NCI-H2196 (cell line): ENCODE measurements around the gene CIDEC.
"Not testable (repeated sequence)": the region's sequence is repeated elsewhere in the genome, so short reads cannot be mapped to it uniquely, and the experiment has no call there.

Source experiments
- DNase-seq: peaks from one replicate; lab custom pipeline; 2025; ENCODE audit not compliant: unreplicated experiment; lab: John Stamatoyannopoulos, UW

CIDEC gene

GRCh38 chr3:9881441-9881840, 1.4 kb upstream of the CIDEC start:
- DNase-seq = no peak

- DNase-seq = no peak
These were observed 1.4 kb downstream of the CIDEC start for GRCh38 chr3:9878700-9879099.

GRCh38 chr3:9876991-9877390, 3.1 kb downstream of the CIDEC start:
- DNase-seq = no peak

- not testable (repeated sequence) for DNase-seq
These were observed 3.8 kb downstream of the CIDEC start for GRCh38 chr3:9876255-9876654.

- DNase-seq = peak; percentile 17
These were observed 4.6 kb downstream of the CIDEC start for GRCh38 chr3:9875448-9875847.

- DNase-seq = not testable (repeated sequence)
These were observed 8.0 kb downstream of the CIDEC start for GRCh38 chr3:9872067-9872466.

- no peak for DNase-seq
These were observed 9.1 kb downstream of the CIDEC start for GRCh38 chr3:9870978-9871377.

- DNase-seq = no peak
These were observed 10.1 kb downstream of the CIDEC start for GRCh38 chr3:9869955-9870354.

GRCh38 chr3:9867106-9867505, 12.9 kb downstream of the CIDEC start:
- DNase-seq = no peak

GRCh38 chr3:9866639-9867038, 13.4 kb downstream of the CIDEC start:
- no peak for DNase-seq

- DNase-seq = not testable (repeated sequence)
These were observed 14.9 kb downstream of the CIDEC start for GRCh38 chr3:9865125-9865637.

GRCh38 chr3:9864200-9864927, 15.7 kb downstream of the CIDEC start:
- DNase-seq = no peak

- no peak for DNase-seq
These were observed 16.8 kb downstream of the CIDEC start for GRCh38 chr3:9863058-9863772.

- no peak for DNase-seq
These were observed 17.5 kb downstream of the CIDEC start for GRCh38 chr3:9862391-9863057.

- DNase-seq = no peak
These were observed 18.4 kb downstream of the CIDEC start for GRCh38 chr3:9861626-9862130.

GRCh38 chr3:9861201-9861600, 18.9 kb downstream of the CIDEC start:
- no peak for DNase-seq

- DNase-seq = no peak
These were observed 20.5 kb downstream of the CIDEC start for GRCh38 chr3:9859530-9860025.

- DNase-seq = no peak
These were observed 24.5 kb downstream of the CIDEC start for GRCh38 chr3:9855594-9855993.

- DNase-seq = not testable (repeated sequence)
These were observed 25.6 kb downstream of the CIDEC start for GRCh38 chr3:9854291-9854940.

- no peak for DNase-seq
These were observed 27.5 kb downstream of the CIDEC start for GRCh38 chr3:9852528-9852927.

GRCh38 chr3:9851926-9852325, 28.1 kb downstream of the CIDEC start:
- not testable (repeated sequence) for DNase-seq
